Ovary (tissue), 9 donors: ENCODE data around the gene TCP11L1. TPM values are rescaled to one million over a fixed set of nuclear protein-coding genes. Genes with fewer than 3 reads are reported as not detected.

Source experiments
- DNase-seq, 5 donors: peaks; one replicate each; pipeline ENCODE4 v3.0.0-alpha.2; 2019 to 2020
- H3K27ac ChIP-seq, 2 donors: fragments of 200-600 bp; one replicate each; pipeline versions ENCODE4 v1.5.1 to v1.8.0; 2019 to 2022
- H3K27me3 ChIP-seq: fragments of 200-600 bp; one replicate; pipeline ENCODE4 v1.8.0; 2022
- H3K36me3 ChIP-seq: fragments of 200-600 bp; sonication (generic); one replicate; pipeline ENCODE4 v1.5.1; 2019
- H3K4me1 ChIP-seq: one replicate; pipeline ENCODE4 v1.8.1; 2013; ENCODE audit warnings: mild to moderate bottlenecking, moderate library complexity; ENCODE audit not compliant: insufficient read depth
- H3K4me3 ChIP-seq: fragments of 200-600 bp; sonication (generic); one replicate; pipeline ENCODE4 v1.5.1; 2017
- H3K9me3 ChIP-seq, 2 donors: fragments of 200-600 bp in 1 of 2; sonication (generic) in 1 of 2; one replicate each; pipeline versions ENCODE4 v1.5.1 to v1.8.1; 2013 to 2019; ENCODE audit warnings: mild to moderate bottlenecking in 1 of 2, moderate library complexity in 1 of 2
- CTCF ChIP-seq, 3 donors: fragments of 450-650 bp in 2 of 3; fragments of 200-600 bp in 1 of 3; IDR thresholded peaks; one replicate each; pipeline versions ENCODE4 v1.5.1 to v1.8.0; 2016 to 2022; ENCODE audit warnings: antibody characterized with exemption in 3 of 3, mild to moderate bottlenecking in 1 of 3
- EP300 ChIP-seq: sonication (generic); formaldehyde crosslinking; IDR thresholded peaks from one replicate; pipeline ENCODE4 v1.6.1; 2017; ENCODE audit warnings: antibody characterized with exemption
- POLR2A ChIP-seq: fragments of 450-650 bp; IDR thresholded peaks from one replicate; pipeline ENCODE4 v1.6.1; 2017; ENCODE audit warnings: antibody characterized with exemption, mild to moderate bottlenecking, moderate library complexity
- WGBS, 3 donors: extraction: QIAGEN DNeasy Blood & Tissue Kit in 1 of 3; methylation state at CpG; one replicate each; pipeline versions ENCODE4 v1.1.5 to v1.1.7; 2013 to 2017; 5-methylcytosine and 5-hydroxymethylcytosine counted together
- intact Hi-C, 4 donors: fragments of 100-400 bp; cut with DNase I; formaldehyde crosslinking; loops; one replicate each; pipeline versions ENCODE4 v1.11.0 to v1.15.1; 2022 to 2023
- polyA plus RNA-seq, 2 donors: library from polyadenylated mRNA; stranded (reverse); fragments of 200-250 nt in 1 of 2; fragments of 350-450 nt in 1 of 2; fragmentation: Illumina TruSeq in 1 of 2; extraction: RNeasy Lipid Tissue Mini Kit (QIAGEN cat#74804) in 1 of 2; gene quantifications; one replicate each; pipeline ENCODE4 v1.2.3, GENCODE V29; 2013 to 2014
- total RNA-seq, 7 donors: library from RNA; depleted of rRNA in 2 of 7; stranded (reverse); fragments of >200 nt in 2 of 7; fragmentation: NEBNext Ultra II Directional in 3 of 7; extraction: Animal tissue kit (Norgen Biotek cat#: 25700) in 3 of 7; gene quantifications; one replicate each; pipeline versions ENCODE4 v1.1.0 to v1.2.4, GENCODE V29; 2016 to 2023
- donor health status: DM: no; HTN: no; CAD: no; lungs with moderate emphysema.
- donor health status: DM: no; HTN: no; CAD: no.
- donor health status: Bipolar disorder and iron deficiency.
- donor health status: DM: yes; HTN: yes; CAD: no.
- donor health status: DM: no; HTN: no; CAD: no.
- donor health status: DM: yes; HTN: yes; CAD: no.

Gene TCP11L1
- total and polyA plus RNA-seq, 9 donors = 4.4 to 23.4 (median 14.3) TPM

- H3K27ac ChIP-seq = no peak overlapping the region
- 96 to 100% (median 98%) methylated on average over 3 of the region's 3 CpGs for WGBS, 3 donors
- DNase-seq = no peak
- H3K9me3 ChIP-seq = no peaks in the 10 kb centered on the region
- no peaks in the 10 kb centered on the region for H3K27me3 ChIP-seq
- TF ChIP-seq CTCF (IDR thresholded peaks at IDR 0.05) (no peak), POLR2A (no peak), EP300 (no peak)
- intact Hi-C loops = loop anchor here (2.0 to 10.0 kb wide), 4 partner anchors 100 to 258 kb away; no protein-coding TSS in a partner anchor
- no peaks in the 10 kb centered on the region for H3K36me3 ChIP-seq
- H3K4me3 ChIP-seq = no peak overlapping the region
- H3K4me1 ChIP-seq = no peaks in the 10 kb centered on the region
Observed at GRCh38 chr11:33067294-33067693, 27.9 kb downstream of the TCP11L1 start.

GRCh38 chr11:33068611-33069340, 29.4 kb downstream of the TCP11L1 start:
- Histone ChIP-seq H3K9me3 (no peaks in the 10 kb centered on the region), H3K36me3 (no peaks in the 10 kb centered on the region), H3K4me3 (no peak overlapping the region), H3K27me3 (no peaks in the 10 kb centered on the region), H3K4me1 (no peaks in the 10 kb centered on the region), H3K27ac (no peak overlapping the region)
- 92 to 94% (median 93%) methylated on average over 17 of the region's 17 CpGs for WGBS, 3 donors
- no peak for TF ChIP-seq CTCF (IDR thresholded peaks at IDR 0.05)
- no peak for TF ChIP-seq EP300
- TF ChIP-seq POLR2A = no peak
- intact Hi-C loops = loop anchor here (5.0 to 10.0 kb wide), 3 partner anchors 101 to 106 kb away; no protein-coding TSS in a partner anchor
- no peak for DNase-seq

GRCh38 chr11:33072465-33072864, 33.1 kb downstream of the TCP11L1 start:
- Histone ChIP-seq H3K27ac (no peak overlapping the region), H3K36me3 (no peaks in the 10 kb centered on the region), H3K27me3 (no peaks in the 10 kb centered on the region), H3K4me3 (no peak overlapping the region), H3K9me3 (no peaks in the 10 kb centered on the region), H3K4me1 (no peaks in the 10 kb centered on the region)
- intact Hi-C loops = no loop called here
- 81 to 86% (median 84%) methylated on average over 8 of the region's 8 CpGs for WGBS, 3 donors
- TF ChIP-seq POLR2A = no peak
- TF ChIP-seq CTCF (IDR thresholded peaks at IDR 0.05) = no peak
- TF ChIP-seq EP300 = no peak
- no peak for DNase-seq

- WGBS, 3 donors = 81 to 90% (median 88%) methylated on average over 1 of the region's 1 CpG
- H3K36me3 ChIP-seq = no peaks in the 10 kb centered on the region
- no peaks in the 10 kb centered on the region for H3K4me1 ChIP-seq
- H3K4me3 ChIP-seq = no peak overlapping the region
- no peaks in the 10 kb centered on the region for H3K9me3 ChIP-seq
- H3K27ac ChIP-seq = no peak overlapping the region
- no peaks in the 10 kb centered on the region for H3K27me3 ChIP-seq
- intact Hi-C loops = no loop called here
- DNase-seq = no peak
- no peak for TF ChIP-seq POLR2A
- TF ChIP-seq CTCF (IDR thresholded peaks at IDR 0.05) = no peak
- no peak for TF ChIP-seq EP300
Observed at GRCh38 chr11:33083918-33084317, 44.5 kb downstream of the TCP11L1 start.
